Stimulated activated CD8-positive, alpha-beta memory T cell treated with anti-CD3 and anti-CD28 coated beads, Interleukin-7, amount 100 ng/mL, for 24 hours (primary cell): ENCODE measurements around the gene GCLM.
"Not testable (repeated sequence)": the region's sequence is repeated elsewhere in the genome, so short reads cannot be mapped to it uniquely, and the experiment has no call there.

Source experiments
- DNase-seq: peaks from one replicate; pipeline ENCODE4 v3.0.0-alpha.2; 2020; ENCODE audit warnings: low read depth

GCLM gene

GRCh38 chr1:93909146-93910050, at the start of gene GCLM:
Gene GCLM, minus strand, starts transcription at chr1:93909430. Its CDS starts 267 bp downstream, at chr1:93909163.
- peak; percentile 81 for DNase-seq

- DNase-seq: no peak
Observed at GRCh38 chr1:93958726-93959100, 49.5 kb upstream of the GCLM start.

- no peak for DNase-seq
Observed at GRCh38 chr1:93958032-93958725, 48.9 kb upstream of the GCLM start.

GRCh38 chr1:93955765-93956164, 46.5 kb upstream of the GCLM start:
- DNase-seq: no peak

- not testable (repeated sequence) for DNase-seq
Observed at GRCh38 chr1:93947002-93947686, 37.9 kb upstream of the GCLM start.

- no peak for DNase-seq
Observed at GRCh38 chr1:93938461-93939145, 29.4 kb upstream of the GCLM start.

GRCh38 chr1:93937997-93938396, 28.8 kb upstream of the GCLM start:
- DNase-seq: no peak

GRCh38 chr1:93925206-93925605, 16.0 kb upstream of the GCLM start:
- DNase-seq: no peak

- no peak for DNase-seq
Observed at GRCh38 chr1:93919780-93920179, 10.6 kb upstream of the GCLM start.

GRCh38 chr1:93917302-93917701, 8.1 kb upstream of the GCLM start:
- DNase-seq: no peak

GRCh38 chr1:93910880-93911279, 1.6 kb upstream of the GCLM start:
- DNase-seq: not testable (repeated sequence)

GRCh38 chr1:93910305-93910704, 1.1 kb upstream of the GCLM start:
- no peak for DNase-seq

- DNase-seq: peak; percentile 24
Observed at GRCh38 chr1:93908394-93909145, 660 bp downstream of the GCLM start.

GRCh38 chr1:93907718-93908117, 1.5 kb downstream of the GCLM start:
- no peak for DNase-seq

- DNase-seq: no peak
Observed at GRCh38 chr1:93906480-93906879, 2.8 kb downstream of the GCLM start.

GRCh38 chr1:93905734-93906133, 3.5 kb downstream of the GCLM start:
- DNase-seq: no peak

- DNase-seq: no peak
Observed at GRCh38 chr1:93905051-93905450, 4.2 kb downstream of the GCLM start.

- no peak for DNase-seq
Observed at GRCh38 chr1:93904228-93904627, 5.0 kb downstream of the GCLM start.

- no peak for DNase-seq
Observed at GRCh38 chr1:93900723-93901504, 8.3 kb downstream of the GCLM start.

GRCh38 chr1:93899543-93900207, 9.6 kb downstream of the GCLM start:
- no peak for DNase-seq
